DMS153 (cell line): ENCODE measurements around the gene RUFY2.

Experiments used
- DNase-seq: peaks from one replicate; lab custom pipeline; 2025; lab: John Stamatoyannopoulos, UW

Gene RUFY2

GRCh38 chr10:68364101-68364886 lies 42.8 kb downstream of the RUFY2 start:
- no peak for DNase-seq

GRCh38 chr10:68362590-68362989 lies 44.5 kb downstream of the RUFY2 start:
- DNase-seq, result no peak

- DNase-seq, result no peak
Measured at GRCh38 chr10:68359189-68359588, 47.9 kb downstream of the RUFY2 start.

- no peak for DNase-seq
Measured at GRCh38 chr10:68353537-68353936, 53.5 kb downstream of the RUFY2 start.

- DNase-seq, result no peak
Measured at GRCh38 chr10:68348265-68348741, 58.8 kb downstream of the RUFY2 start.

- no peak for DNase-seq
Measured at GRCh38 chr10:68346774-68347173, 60.3 kb downstream of the RUFY2 start.

- no peak for DNase-seq
Measured at GRCh38 chr10:68345621-68346020, 61.5 kb downstream of the RUFY2 start.

- DNase-seq, result no peak
Measured at GRCh38 chr10:68342909-68343516, 64.1 kb downstream of the RUFY2 start.

- DNase-seq, result no peak
Measured at GRCh38 chr10:68340358-68341080, 66.6 kb downstream of the RUFY2 start.

- no peak for DNase-seq
Measured at GRCh38 chr10:68336754-68337351, 70.2 kb downstream of the RUFY2 start.

- DNase-seq, result no peak
Measured at GRCh38 chr10:68334672-68335467, 72.2 kb downstream of the RUFY2 start.

- no peak for DNase-seq
Measured at GRCh38 chr10:68333440-68334431, 73.3 kb downstream of the RUFY2 start.

- DNase-seq, result no peak
Measured at GRCh38 chr10:68333058-68333395, 74.0 kb downstream of the RUFY2 start.

GRCh38 chr10:68332259-68333057 lies 74.6 kb downstream of the RUFY2 start, which contains the start of gene PBLD:
Gene PBLD (minus strand): TSS chr10:68332928. CDS start chr10:68306844, 26,084 bp downstream.
- DNase-seq, result peak; percentile 75

- peak; percentile 97 for DNase-seq
Measured at GRCh38 chr10:68331455-68332258, 75.4 kb downstream of the RUFY2 start, which contains the start of gene HNRNPH3. Gene HNRNPH3 (plus strand): TSS chr10:68332064. CDS start chr10:68337222, 5,158 bp downstream.

GRCh38 chr10:68330852-68331454 lies 76.1 kb downstream of the RUFY2 start:
- DNase-seq, result peak; percentile 43

- DNase-seq, result no peak
Measured at GRCh38 chr10:68329506-68329861, 77.6 kb downstream of the RUFY2 start.
